DND-41 (cell line): ENCODE results near the gene NOC4L.
A peak's percentile ranks its signal among the peaks of the same experiment; 100 is the strongest.

Experiments used
- ATAC-seq: fragments of 200-7000 bp; cut with Tn5 transposase; 3 replicates; pipeline ENCODE4 v1.9.1; 2021; ENCODE audit warnings: low read depth; ENCODE audit not compliant: insufficient read depth
- DNase-seq: peaks from one replicate; pipeline ENCODE4 v3.0.0-alpha.2; 2020
- H2AFZ ChIP-seq: 2 replicates; pipeline ENCODE4 v1.6.0; 2012; ENCODE audit warnings: low read depth, low read length
- H3K27ac ChIP-seq: 2 replicates; pipeline ENCODE4 v1.5.1; 2012; ENCODE audit warnings: low read length, inconsistent platforms
- H3K27me3 ChIP-seq: fragments of 200-600 bp; sonication (generic); 2 replicates; pipeline ENCODE4 v1.6.0; 2012; ENCODE audit warnings: low read length, mild to moderate bottlenecking, inconsistent platforms; ENCODE audit not compliant: insufficient read depth, poor library complexity
- H3K36me3 ChIP-seq: 2 replicates; pipeline ENCODE4 v1.5.1; 2012; ENCODE audit warnings: low read length, inconsistent platforms; ENCODE audit not compliant: insufficient read depth
- H3K4me1 ChIP-seq: 2 replicates; pipeline ENCODE4 v1.5.1; 2012; ENCODE audit warnings: mild to moderate bottlenecking, low read length; ENCODE audit not compliant: insufficient read depth
- H3K4me2 ChIP-seq: 2 replicates; pipeline ENCODE4 v1.6.0; 2012; ENCODE audit warnings: mild to moderate bottlenecking, moderate library complexity, low read length, inconsistent platforms; ENCODE audit not compliant: insufficient read depth
- H3K4me3 ChIP-seq, 2 experiments: fragments of 200-600 bp in 1 of 2; shearing (Covaris generic) in 1 of 2; 2 replicates each; pipeline ENCODE4 v1.5.1; 2012 to 2016; ENCODE audit warnings: inconsistent platforms in 2 of 2, low read length in 2 of 2, mild to moderate bottlenecking in 2 of 2, low read depth in 1 of 2, moderate library complexity in 1 of 2
- H3K79me2 ChIP-seq: 2 replicates; pipeline ENCODE4 v1.6.0; 2012; ENCODE audit warnings: low read length, inconsistent platforms; ENCODE audit not compliant: insufficient read depth
- H3K9ac ChIP-seq: 2 replicates; pipeline ENCODE4 v1.6.0; 2012; ENCODE audit warnings: low read depth, mild to moderate bottlenecking, inconsistent platforms, low read length, moderate library complexity
- H3K9me3 ChIP-seq: 2 replicates; pipeline ENCODE4 v1.5.1; 2012; ENCODE audit warnings: low read length, moderate library complexity, mild to moderate bottlenecking, inconsistent platforms; ENCODE audit not compliant: insufficient read depth, severe bottlenecking
- H4K20me1 ChIP-seq: 2 replicates; pipeline ENCODE4 v1.6.0; 2012; ENCODE audit warnings: low read length; ENCODE audit not compliant: insufficient read depth
- EZH2 ChIP-seq: IDR thresholded peaks from 3 replicates; pipeline ENCODE4 v1.6.1; 2012; ENCODE audit warnings: borderline replicate concordance, low read depth, mild to moderate bottlenecking, moderate library complexity, low read length, inconsistent platforms; ENCODE audit not compliant: severe bottlenecking
- TF ChIP-seq, protein P1 (sequence below): IDR thresholded peaks from 2 replicates; pipeline ENCODE4 v1.5.1; 2012; ENCODE audit warnings: borderline replicate concordance, low read length, moderate library complexity, mild to moderate bottlenecking; ENCODE audit not compliant: poor library complexity, severe bottlenecking; ENCODE audit errors: extremely low read depth

The NOC4L gene

GRCh38 chr12:132178316-132178715 is 34.1 kb downstream of the NOC4L start:
- TF ChIP-seq, protein P1, sequence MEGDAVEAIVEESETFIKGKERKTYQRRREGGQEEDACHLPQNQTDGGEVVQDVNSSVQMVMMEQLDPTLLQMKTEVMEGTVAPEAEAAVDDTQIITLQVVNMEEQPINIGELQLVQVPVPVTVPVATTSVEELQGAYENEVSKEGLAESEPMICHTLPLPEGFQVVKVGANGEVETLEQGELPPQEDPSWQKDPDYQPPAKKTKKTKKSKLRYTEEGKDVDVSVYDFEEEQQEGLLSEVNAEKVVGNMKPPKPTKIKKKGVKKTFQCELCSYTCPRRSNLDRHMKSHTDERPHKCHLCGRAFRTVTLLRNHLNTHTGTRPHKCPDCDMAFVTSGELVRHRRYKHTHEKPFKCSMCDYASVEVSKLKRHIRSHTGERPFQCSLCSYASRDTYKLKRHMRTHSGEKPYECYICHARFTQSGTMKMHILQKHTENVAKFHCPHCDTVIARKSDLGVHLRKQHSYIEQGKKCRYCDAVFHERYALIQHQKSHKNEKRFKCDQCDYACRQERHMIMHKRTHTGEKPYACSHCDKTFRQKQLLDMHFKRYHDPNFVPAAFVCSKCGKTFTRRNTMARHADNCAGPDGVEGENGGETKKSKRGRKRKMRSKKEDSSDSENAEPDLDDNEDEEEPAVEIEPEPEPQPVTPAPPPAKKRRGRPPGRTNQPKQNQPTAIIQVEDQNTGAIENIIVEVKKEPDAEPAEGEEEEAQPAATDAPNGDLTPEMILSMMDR, result no peak
- no peak for TF ChIP-seq EZH2

GRCh38 chr12:132178801-132179401 is 34.6 kb downstream of the NOC4L start:
- H3K9me3 ChIP-seq, result no peaks in the 10 kb centered on the region
- no peaks in the 10 kb centered on the region for H4K20me1 ChIP-seq
- H3K4me3 ChIP-seq, result no peak overlapping the region
- DNase-seq, result no peak
- H3K79me2 ChIP-seq, result no peaks in the 10 kb centered on the region
- H3K27ac ChIP-seq, result peak overlapping the region; percentile 47; the same call in 1 of the 2 replicates
- H3K4me2 ChIP-seq, result peak overlapping the region; percentile 44
- peaks cover 14% of the 10 kb centered on the region for H3K4me1 ChIP-seq
- no peak overlapping the region for H3K9ac ChIP-seq
- 0 out of 3 replicates have a peak, but pooled peaks have one; percentile 16 for ATAC-seq
- H3K27me3 ChIP-seq, result no peaks in the 10 kb centered on the region
- H2AFZ ChIP-seq, result no peak overlapping the region
- no peaks in the 10 kb centered on the region for H3K36me3 ChIP-seq
- no peak for TF ChIP-seq EZH2
- TF ChIP-seq, protein P1, result no peak

More at GRCh38 chr12:132178316-132178715, 34.1 kb downstream of the NOC4L start:
- Histone ChIP-seq H2AFZ (no peak overlapping the region), H4K20me1 (no peaks in the 10 kb centered on the region), H3K4me3 (no peak overlapping the region), H3K36me3 (no peaks in the 10 kb centered on the region), H3K27me3 (no peaks in the 10 kb centered on the region), H3K27ac (peak overlapping the region; percentile 47; the same call in 1 of the 2 replicates), H3K79me2 (no peaks in the 10 kb centered on the region), H3K9me3 (no peaks in the 10 kb centered on the region), H3K9ac (0 out of 2 replicates have a peak overlapping the region, but pooled peaks have one; percentile 17), H3K4me1 (peaks cover 14% of the 10 kb centered on the region), H3K4me2 (peak overlapping the region; percentile 44)
- peak; percentile 74 for DNase-seq
- ATAC-seq, result peak; percentile 84

GRCh38 chr12:132179431-132180362 is 35.4 kb downstream of the NOC4L start:
- H3K27ac ChIP-seq, result no peak overlapping the region

More at GRCh38 chr12:132179431-132180362, 35.4 kb downstream of the NOC4L start:
- TF ChIP-seq, protein P1, result no peak
- H3K4me3 ChIP-seq, result no peak overlapping the region
- DNase-seq, result no peak
- no peak overlapping the region for H3K4me2 ChIP-seq
- H3K79me2 ChIP-seq, result no peaks in the 10 kb centered on the region
- no peak for ATAC-seq
- no peak overlapping the region for H2AFZ ChIP-seq
- H3K27me3 ChIP-seq, result no peaks in the 10 kb centered on the region
- H4K20me1 ChIP-seq, result no peaks in the 10 kb centered on the region
- no peak overlapping the region for H3K9ac ChIP-seq
- no peaks in the 10 kb centered on the region for H3K9me3 ChIP-seq
- H3K4me1 ChIP-seq, result peaks cover 14% of the 10 kb centered on the region
- H3K36me3 ChIP-seq, result no peaks in the 10 kb centered on the region
